IPS DF 4.7 (cell line): ENCODE data around the gene CARD19.
"Not testable (repeated sequence)": the region's sequence is repeated elsewhere in the genome, so short reads cannot be mapped to it uniquely, and the experiment has no call there.

Source experiments
- DNase-seq: peaks from one replicate; pipeline ENCODE4 v3.0.0-alpha.2; 2013; ENCODE audit warnings: low spot score; ENCODE audit errors: extremely low read depth

The CARD19 gene

DNA sequence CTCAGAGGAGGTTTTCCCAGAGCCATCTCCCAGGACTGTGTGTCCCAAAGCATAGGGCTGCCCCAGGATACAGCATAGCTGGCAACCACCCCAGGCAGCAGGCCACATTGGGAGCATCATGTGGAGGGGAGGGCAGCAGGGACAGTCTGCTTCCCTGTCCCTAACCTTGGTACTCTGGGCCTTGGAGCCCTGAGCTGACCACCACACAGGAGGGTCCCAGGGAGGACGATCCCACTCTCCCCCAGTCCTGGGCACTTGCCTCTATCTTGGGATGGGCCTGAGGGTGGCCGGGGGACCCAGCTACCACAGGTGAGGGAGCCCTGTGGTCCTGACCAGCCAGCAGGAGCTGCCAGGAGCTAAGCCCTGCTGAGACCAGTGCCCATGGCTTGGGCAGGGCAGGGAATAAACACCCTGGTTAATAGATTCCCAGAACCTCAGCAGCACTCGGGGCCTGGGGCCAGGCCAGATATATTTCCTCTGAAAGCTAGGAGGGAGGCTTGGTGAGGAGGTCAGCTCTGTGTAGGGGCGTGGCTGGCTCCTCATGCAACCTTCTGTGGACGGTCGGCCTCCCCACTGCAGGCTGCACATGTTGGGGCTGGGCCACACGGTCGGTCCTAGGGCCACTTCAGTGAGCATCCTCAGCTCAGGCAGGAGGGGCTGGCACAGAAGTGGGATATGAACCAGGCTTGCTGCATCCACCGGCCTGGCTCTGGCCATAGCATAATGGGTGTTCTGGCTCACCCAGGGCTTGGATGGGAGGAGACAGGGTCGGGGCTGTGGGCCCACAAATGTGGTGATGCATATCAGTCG lies 33.9 kb downstream of the CARD19 start:
- DNase-seq: no peak

DNA sequence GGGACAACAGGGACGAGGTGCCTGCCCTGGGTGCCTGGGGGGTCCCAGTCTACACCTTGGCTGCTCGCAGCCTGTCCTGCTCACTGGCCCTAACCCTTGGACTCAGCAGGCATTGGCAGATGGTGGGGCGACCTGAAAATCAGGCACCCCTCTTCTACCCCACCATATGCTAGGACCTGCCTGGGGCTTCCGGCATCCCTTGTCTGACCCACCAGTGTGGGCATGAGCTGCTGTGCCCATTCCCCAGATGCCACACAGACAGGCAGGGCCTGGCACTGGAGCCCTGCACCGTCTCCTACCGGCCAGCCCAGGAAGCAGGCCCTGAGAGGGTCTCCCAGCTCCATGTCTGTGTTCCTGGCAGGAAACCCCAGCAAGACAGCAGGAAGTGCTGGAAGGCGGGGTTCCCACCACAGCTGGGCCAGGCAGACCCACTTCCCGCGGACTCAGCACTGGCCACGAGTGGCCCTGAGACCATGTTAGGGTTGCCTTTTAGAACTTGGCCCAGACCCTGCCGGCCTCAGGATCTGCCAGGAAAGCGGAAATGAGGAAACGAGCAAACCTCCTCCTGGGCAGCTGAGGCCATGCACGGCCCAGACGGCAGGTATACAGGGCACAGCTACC lies 35.0 kb downstream of the CARD19 start:
- no peak for DNase-seq

DNA sequence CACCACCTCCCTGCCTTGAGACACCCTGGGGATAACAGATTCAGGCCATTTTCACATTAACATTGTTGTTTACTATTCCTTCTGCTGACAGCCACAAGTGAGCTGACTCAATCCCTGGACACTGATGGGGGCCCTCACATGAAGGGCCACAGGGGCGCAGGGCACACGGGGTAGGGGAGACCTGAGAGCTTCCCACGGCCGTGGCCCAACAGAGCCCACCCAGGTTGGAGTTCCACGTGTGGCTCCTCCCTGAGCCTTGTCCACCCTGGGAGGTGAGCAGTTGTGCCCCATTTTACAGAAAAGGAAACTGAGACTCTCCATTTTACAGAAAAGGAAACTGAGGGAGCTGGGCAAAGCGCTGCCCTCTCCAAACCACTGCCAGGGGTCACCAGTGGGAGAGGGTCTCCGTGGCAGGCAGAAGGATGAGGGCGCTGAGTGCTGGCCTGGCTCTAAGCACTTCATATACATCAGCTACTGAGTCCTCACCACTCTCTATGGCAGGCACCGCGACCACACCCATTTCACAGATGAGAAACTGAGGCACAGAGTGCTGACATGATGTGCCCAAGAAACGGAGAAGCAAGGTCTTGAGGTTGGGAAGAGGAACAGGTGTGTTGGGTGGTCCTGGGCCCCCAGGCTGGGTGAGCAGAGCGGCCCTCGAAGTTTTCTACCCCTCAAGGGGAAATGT lies 35.7 kb downstream of the CARD19 start:
- no peak for DNase-seq

DNA sequence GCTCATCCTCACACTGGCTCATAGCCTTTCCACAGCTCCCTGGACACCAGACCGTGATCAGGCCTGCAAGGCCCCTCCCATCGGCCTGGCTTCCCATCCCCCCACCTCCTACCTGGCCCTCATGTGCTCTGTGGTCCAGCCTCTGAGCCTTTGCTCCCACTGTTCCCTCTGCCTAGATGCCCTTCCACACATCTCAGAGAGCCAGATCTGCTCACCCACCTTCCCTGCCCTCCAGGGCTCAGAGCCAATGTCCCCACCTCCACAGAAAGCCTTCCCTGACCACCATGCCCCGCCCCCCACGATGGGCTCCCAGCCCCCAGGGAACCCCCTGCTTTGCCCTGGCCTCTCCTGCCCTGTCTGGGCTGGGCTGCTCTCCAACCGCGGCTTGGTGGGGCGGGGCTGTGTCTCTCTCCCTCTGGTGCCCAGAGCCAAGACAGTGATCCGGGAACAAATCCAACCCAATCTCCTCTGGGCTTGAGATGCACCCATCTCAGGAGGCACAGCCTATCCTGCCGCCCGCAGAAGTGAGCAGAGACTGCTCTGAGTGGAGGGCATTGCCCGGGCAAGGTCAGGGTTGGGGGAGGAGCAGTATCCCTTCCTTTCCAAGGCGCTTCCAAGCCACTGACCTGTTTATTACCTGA lies 36.4 kb downstream of the CARD19 start:
- no peak for DNase-seq

DNA sequence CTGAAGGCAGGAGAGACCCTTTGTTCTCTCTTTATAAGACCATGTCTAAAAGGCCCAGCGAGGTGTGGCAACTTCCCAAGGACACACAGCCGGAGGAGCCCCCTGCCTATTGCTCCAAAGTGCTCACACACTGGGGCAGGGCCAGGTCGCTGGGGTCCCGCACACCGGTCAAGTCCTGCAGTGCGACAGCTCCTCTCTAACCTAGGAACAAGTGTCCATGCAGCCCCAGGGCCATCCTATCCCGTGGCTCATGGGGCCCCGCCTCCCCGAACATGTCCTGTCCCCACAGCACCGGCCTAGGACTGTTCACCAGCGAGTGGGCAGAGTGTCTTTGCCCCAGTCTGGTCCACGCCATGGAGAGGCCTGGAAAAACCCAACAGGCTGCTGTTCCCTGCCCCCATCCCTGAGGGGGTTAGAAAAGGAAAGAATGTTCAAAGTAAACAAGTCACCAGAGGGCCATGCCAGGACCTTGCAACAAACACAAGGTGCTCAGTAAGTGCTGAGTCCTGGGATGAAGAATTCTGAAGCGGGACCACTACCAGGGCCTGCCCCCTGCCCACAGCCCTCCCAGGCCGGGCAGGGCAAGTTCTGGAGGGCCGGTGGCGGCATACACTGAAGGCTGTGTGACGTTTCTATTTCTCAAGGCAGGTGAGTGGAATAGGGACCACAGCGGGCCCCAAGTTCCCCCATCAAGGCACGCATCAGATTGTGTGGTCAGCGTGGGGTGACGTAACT lies 37.1 kb downstream of the CARD19 start:
- DNase-seq: no peak

DNA sequence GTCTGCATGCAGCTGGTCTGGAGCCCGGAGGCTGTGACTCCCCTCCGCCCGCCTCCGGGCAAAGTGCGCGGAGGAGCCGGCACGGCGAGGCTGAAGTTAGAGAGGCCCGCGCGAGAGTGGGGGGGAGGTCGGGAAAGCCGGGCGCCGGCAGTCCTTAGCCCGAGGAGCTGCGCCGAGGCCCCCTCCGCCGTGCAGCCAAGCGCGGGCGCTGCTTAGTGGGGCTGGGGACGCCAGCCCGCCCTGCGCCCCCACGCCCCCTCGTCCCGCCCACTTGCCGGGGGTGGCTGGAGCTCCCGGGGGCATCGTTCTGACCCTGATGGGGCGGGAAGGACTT lies 37.6 kb downstream of the CARD19 start:
- no peak for DNase-seq

DNA sequence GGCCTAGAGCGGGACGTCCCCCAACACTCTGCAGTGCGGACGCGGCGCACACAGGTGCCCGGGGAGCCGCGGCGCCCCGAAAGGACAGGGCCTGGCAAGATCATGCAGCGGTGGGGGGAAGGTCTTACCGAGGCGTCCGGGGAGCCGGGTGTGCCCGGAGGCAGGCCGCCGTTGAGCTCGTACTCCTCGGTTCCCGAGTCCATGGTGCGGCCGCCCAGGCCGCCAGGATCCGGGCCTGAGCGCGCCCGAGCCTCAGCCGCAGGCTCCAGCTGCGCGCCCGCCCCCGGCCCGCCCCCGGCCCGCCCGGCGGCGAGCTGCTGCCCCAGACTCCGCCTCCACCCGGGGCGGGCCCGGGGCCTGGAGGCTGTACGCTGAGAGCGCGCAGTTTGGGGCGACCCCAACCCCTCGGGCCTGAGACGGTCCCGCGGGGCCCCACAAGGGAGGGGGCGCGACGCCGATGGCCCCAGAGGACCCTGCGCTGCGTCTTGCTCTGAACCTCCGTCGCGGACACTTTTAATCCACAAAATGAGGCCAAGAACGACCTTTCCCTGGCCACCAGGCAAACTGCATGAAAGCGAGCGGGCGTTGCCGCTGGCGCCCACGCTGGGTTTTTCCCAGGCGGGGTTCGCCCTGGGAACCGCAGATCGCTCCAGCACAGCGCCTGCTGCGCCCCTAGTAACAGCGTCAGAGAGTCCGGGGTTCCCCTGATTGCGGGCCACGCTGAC lies 38.2 kb downstream of the CARD19 start, which contains the start of gene NINJ1:
Gene NINJ1, minus strand, starts transcription at position 237 of the 725 bp plus-strand sequence. Its CDS starts 34 bp downstream, at position 203.
- no peak for DNase-seq

DNA sequence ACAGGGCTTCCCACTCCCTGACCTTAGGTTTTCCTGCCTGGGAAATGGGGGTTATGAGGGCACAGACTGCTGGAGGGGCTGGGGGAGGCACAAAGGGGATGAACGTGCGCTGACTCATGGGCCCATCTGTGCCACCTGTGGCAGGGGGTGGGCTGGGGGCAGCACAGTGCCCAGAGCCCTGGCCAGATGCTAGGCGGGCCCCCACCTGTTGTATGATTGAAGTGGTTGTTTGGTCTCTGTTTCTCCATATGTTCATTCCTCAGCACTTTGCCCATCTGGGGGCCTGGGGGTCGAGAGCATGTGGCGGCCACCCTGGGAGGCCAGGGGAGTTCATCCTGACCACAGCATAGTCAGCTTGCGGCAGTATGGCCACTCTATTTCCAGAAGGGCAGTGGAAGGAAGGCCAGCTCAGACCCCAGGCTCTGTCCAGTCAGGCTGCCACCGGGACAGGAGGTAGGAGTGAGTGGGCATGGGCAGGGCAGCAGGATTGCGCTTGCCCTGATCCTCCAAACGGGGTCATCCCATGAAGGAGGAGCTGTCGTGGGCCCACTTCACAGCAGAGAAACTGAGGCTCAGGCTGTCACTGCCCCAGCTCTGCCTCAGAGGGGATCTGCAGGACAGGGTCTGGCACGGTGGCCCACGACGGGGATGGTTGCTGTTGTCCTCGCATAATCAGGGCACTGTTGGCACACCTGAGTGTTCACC lies 38.9 kb downstream of the CARD19 start:
- DNase-seq: no peak

DNA sequence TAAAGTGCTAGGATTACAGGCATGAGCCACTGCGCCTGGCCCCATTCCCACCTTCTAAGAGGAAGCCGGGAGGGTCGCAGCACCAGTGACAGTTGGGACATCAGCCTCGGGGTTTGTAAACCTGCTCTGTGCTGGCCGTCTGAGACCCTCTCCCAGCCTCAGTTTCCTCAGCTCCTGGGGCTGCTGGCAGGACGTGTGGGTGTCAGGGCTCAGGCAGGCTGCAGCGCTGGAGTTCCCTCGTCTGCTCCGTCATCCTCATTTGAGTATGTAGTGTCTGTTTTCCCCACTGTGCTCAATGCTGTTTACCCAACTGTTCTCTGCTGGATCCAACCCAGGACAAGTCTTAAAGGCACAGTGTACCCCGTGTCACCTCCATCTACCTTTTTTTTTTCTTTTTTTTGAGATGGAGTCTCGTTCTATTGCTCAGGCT lies 40.0 kb downstream of the CARD19 start:
- DNase-seq: no peak

DNA sequence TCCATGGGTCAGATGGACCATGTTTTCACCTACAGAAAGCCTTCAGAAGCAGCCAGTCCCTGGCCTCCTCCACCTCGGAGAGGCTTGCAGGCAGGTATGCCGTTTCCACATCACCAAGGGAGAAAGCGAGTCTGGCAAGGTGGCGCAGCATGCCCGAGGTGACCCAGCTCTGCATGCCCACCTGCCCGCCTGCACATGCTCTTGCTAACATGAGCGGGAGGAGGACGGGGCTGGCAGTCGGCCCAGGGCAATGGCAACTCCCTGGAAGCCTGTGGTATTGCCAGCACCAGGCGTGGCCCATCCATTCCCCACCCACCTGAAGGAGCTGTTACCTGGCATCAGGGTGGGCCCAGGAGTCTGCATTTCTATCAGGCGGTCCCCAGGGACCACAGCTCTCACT lies 41.3 kb downstream of the CARD19 start:
- no peak for DNase-seq

DNA sequence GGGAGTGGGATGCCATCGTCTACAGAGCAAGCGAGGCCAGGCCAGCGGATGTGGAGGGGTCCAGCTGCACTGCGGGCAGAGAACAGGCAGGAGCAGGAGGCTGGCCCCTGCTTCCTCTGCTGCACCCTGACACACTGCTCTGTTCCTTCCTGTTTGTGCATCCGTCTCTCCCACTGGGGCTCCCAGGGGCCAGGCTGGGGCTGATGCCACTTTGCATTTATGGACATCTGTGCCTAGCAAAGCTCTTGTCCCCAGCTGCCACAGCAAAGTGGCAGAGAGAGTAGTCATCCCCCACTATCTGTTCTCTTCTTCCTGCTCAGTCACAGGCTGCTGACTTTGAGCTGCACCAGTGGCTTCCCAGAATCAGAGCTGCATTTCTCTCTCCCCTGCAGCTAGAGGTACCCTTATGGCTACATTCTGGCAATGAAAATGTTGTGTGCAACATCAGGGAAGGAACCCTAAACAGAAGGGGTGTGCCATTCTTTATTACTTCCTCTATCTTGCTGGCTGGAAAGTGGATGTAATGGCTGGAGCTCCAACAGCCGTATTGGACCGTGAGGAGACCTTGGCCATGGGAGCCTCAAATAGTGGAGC lies 42.3 kb downstream of the CARD19 start:
- no peak for DNase-seq

DNA sequence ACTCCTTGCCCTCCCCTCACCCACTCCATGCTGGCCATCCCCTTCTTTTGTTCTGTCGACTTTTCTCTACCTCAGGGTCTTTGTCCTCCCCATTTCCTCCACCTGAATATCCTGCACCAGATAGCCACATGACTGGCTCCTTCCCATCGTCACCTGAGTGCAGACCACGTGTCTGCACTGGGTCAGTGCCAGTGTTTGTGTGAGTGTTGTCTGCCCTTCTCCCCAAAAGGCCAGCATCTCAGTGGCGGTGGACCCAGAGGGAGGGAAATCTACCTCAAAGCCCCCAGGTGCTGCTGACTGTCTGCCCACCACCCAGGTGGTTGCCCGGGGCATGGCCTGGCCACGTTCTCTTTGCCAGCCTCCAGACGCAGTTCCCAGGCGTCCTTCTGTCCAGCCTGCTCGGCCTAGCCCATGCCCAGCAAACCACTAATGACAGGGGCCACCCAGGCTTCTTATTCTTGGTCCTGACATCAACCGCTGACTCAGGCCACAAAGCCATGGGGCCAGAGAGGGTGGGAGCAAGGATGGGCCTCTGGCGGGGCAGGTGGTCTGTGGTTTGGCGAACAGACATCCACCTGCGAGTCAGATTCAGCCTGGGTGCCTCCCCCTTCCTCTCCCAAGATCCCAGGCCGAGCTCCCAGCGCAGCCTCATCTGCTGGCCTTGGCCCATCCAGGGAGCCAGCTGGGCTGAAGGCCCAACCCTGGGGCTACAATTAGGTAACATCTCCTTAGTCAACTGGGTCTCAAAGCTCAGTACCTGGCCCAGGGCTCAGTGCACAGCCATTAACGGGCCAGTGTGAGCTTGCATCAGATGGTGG lies 43.6 kb downstream of the CARD19 start:
- no peak for DNase-seq

DNA sequence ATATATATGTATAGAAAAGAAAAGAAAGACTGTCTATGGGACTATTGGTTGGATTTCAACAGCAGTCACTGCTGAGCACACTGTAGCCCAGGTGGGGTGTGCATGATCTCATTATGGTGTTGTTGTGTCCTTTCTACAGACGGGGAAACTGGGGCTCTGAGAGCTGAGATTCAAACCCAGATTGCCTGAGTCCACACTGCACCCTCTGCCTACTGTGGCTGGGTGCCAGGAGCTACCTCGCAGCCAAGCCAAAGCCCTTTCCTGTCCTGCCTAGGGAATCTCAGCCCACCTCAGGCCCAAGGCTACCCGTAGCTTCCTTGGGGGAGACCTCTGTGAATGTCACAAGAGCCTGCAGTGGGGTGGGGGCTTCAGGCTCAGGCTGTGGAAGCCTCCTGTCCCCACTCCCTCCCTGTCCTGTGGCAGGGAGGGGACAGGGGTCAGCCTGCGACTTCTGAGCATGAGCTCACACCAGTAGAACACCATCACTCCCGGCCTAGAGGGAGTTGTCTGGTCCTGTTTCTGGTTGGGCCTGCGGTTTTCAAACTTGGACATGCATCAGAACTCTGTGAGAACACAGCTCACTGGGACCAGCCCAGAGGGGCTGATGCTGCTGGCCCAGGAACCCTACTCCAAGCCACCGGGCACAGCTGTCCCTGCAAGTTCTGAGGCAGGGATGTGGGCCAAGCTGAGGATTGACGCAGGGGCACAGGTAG lies 45.9 kb downstream of the CARD19 start:
- DNase-seq: no peak

DNA sequence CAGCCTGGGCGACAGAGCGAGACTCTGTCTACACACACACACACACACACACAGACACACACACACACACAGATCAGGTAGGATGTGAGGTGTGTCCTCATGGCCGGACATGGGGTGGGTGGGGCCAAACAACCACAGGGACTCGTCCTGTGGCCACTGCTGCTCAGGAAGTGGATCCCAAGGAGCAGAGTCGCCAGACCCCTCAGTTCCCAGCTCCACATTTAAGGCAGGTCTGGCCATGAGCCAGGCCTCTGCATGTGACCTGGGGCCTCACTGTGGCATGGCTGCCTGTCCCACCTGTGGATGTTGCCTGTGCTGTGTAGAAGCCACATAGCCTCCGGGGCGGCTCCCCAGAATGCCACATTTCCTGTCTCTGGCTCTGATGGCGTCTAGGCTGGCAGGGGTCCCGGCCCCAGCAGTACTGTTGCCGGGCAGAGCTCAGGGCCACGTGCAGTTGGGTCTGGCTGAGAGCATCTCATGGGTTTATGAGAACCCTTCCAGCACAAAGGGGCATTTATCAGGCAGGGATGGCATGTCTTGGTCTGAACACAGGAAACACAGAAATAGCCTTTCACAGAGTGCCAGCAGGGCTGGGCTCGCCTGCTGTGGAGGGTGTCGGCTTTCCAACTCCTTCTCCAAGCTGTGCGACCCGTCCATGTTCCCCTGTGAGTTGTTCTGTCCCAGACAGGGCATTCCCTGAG lies 48.0 kb downstream of the CARD19 start:
- DNase-seq: no peak

DNA sequence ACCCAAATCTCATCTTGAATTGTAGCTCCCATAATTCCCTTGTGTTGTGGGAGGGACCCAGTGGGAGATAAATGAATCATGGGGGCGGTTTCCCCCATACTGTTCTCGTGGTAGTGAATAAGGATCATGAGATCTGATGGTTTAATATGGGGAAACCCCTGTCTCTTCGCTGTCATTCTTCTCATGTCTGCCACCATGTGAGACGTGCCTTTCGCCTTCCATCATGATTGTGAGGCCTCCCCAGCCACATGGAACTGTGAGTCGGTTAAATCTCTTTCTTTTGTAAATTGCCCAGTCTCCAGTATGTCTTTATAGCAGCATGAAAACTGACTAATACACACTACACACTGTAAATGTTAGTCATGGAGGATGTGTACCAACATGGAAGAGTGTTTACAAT lies 50.7 kb downstream of the CARD19 start:
- not testable (repeated sequence) for DNase-seq

DNA sequence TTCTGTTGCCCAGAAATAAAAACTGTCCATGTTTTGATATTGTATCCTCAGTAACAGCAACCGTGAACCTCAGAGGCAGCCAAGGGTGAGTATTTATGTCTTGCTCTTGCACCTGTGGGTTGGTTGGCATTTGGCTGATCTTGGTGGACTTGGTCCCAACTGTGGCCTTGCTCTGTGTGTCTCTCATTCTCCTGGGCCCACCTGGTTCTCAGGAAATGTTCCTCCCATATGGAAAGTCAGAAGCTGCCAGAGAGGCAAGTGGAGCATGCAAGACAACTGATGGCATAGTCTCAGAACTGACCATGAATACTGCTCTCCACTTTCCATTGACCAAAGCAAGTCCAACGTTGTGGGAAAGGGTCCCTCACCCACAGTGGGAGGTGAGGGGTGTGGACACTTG lies 51.6 kb downstream of the CARD19 start:
- DNase-seq: no peak

DNA sequence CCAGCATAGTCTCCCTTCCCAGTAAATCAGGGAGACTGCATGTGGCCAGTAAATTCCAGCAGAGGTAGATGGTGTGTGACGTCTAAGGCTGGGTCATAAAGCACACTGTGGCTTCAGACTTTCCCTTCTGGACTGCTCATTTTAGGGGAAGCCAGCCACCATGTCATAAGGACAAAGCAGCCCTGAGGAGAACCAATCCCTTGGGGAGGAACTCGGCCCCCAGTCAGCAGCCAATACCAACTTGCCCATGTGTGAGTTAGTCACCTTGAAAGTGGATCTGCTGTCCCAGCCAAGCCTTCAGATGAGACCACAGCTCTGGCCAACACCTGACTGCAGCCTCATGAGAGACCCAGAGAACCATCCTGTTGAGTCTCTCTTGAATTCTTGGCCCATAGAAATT lies 52.7 kb downstream of the CARD19 start:
- DNase-seq: no peak

DNA sequence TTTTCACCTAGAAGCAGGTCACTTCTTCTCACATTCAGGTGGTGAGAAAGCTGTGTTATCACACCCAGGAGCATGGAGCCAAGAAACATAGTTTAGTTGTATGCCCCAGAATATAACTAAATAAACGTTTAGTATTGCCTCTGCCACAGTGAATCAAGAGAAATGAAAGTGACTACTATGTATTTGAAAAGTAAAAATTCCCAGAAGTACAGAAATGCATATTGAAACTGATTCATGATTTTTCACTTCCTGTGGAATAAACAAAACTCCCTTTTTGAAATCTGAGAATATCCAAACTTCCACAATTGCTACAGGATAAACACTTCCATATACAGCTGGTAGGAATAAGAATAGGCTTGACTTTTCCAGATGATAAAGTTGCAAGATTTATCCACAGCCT lies 53.3 kb downstream of the CARD19 start:
- no peak for DNase-seq
